GM21515 (cell line): ENCODE data around the gene EFCAB12.

ENCODE experiments used
- ATAC-seq: cut with Tn5 transposase; IDR thresholded peaks from one replicate; pipeline ENCODE4 v1.9.1; 2021; ENCODE audit not compliant: unreplicated experiment

Gene EFCAB12

DNA sequence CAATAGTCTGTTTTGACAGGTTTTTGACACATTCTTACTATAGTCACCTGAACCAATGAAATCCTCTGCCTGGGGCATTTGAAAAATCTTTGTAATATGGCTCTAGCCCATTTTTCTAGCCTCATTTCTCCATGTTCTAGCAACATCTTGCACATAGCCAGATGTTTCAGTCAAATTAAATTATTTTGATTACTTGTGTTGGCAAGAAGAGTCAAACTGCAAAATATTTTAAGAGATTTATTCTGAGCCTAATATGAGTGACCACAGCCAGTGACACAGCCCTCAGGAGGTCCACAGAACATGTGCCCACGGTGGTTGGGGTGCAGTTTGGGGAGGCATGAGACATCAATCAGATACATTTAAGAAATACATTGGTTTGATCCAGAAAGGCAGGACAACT lies 18.5 kb upstream of the EFCAB12 start:
- no peak for ATAC-seq

DNA sequence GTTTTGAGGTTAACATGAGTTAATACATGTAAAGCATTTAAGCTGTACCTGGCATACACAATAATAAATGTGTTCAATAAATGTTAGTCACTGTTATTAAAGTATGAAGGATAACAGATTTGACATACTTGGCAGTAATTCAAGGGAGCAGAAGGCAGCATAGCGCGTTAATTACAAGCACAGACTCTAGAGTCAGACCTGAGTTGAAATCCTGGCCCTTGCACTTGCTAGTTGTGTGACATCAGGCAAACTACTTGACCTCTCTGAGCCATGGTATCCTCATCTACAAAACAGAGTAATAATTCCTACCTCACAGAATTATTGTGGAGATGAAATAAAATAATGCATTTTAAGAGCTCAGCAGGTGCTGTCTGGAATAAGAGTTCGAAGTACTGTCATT lies 17.0 kb upstream of the EFCAB12 start:
- ATAC-seq, result no peak

DNA sequence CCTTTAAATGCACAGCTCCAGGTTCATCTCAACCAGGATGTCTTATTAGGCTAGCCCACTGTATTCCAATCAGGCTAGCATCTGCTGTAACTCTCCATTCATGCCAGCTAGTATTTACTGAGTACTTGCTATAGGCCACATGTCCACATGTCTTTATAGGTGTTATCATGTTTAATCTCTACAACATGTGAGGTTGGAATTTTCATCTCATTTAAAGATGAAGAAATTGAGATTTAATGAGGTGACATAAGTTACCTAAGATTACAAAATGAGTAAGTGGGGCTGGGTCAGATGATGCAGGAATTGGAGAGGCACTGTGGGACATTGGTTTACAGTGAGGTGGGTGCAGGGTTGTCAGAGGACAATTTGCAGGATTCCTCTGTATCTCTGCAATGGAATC lies 14.5 kb upstream of the EFCAB12 start:
- ATAC-seq, result no peak

DNA sequence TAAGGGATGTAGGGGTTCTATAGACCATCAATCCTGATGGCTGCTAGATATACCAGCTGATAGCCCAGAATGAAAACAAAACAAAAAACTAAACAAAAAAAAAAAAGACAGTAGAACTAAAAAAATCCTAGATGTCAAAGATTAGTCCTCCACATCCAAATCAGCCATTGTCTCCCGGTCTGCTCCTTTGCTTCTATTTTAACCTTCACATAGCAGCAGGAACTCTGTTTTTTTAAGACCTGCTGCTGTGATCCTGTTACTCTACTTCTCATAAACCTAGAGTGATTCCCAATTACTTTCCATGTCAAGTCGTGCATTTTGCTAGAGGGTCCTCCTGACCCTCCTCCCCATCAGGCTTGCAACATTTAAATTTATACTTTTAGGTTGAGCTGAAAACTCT lies 14.1 kb upstream of the EFCAB12 start:
- no peak for ATAC-seq

DNA sequence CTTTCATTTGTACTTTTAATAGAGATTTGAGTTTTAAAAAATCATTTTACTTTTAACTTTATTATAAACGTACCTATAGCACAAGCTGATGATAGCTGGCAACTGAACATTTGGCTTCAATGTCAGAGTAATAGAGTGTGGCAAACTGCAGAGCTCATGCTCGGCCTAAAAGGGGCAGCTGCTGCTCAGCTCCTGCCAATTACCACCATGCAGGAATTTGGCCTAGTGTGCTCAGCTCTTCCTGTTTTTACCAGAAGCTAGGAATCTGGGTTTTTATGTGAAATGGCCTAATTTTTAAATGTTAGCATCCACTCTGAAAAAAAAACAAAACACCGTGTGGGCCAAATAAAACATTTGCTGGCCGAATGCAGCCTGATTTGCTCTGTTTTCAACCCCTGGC lies 13.3 kb upstream of the EFCAB12 start:
- ATAC-seq, result no peak

DNA sequence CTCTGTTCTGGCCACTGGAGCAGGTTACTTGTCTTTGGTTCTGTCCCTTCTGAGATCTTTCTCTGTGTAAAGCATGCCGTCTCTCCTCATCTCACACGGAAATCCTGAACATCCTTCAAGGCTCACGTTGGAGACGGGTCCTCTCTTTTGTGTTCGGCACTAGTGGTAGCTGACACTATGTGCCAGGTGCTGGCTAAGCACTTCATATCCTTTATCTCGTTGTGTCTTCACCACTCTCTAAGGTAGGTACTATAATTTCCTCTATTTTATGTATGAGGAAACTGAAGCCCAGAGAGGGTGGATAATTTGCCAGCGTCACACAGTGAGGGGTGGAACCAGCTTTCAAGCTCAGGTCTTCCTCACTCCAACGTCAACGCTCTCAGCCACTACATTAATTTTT lies 12.8 kb upstream of the EFCAB12 start:
- ATAC-seq, result no peak

DNA sequence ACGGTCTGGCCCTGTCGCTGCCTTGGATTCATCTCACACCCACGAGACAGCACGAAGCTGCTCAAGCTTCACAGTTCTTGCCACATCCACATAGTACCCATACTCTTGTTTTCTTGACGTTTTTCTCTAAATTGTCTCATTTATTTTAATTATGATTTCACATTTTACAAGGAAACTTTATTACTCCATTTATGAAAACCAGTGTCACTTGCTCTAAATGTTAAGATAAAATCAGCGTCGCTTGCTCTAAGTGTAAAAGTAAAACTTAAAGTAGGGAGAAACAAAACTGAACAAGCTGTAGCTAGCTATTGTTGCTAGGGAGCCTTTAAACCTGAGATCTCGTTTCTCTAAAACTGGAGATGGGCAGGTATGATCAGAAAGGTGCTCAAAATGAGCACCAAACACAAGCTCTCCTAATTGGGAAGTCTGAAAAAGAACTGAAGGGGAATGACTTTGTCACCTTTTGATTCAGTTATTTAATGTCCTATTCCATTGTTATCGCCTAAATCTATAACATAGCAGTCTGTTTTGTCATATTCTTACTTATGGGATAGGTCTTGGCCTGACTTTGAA lies 12.3 kb upstream of the EFCAB12 start:
- ATAC-seq, result no peak

DNA sequence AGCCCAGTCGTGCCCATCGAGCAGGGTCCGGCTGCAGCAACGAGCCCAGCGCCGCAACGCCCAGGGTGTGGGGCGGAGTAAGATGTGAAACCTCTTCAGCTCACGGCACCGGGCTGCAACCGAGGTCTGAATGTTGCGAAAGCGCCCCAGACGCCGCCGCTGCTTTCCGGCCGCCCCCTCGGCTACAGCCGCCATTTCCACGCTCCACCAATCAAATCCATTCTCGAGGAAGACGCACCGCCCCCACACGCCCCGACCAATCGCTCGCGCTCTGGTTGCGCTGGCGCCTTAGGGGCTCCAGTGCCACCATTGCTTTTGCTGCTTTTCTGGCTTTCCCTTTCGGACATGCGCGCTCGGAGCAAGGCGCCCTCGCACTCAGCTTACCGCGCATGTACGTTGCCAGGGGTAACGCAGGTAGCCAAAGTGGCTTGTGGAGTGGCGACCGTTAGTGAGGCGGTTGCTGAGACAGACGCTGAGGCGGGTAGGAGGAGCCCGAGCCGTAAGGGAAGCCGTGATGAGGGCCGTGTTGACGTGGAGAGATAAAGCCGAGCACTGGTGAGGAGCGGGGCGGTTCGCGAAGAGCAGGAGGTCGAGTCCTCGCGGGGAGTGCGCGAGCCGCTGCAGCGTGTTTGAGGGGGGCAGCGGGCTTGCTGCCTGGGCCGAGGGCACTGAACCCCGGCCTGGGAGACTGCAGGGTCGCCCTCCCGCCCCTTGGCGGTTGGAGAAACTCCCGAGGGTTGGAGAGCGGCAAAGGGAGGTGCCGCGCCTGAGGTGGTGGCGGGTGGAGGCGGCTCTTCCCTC lies 11.6 kb upstream of the EFCAB12 start, which contains the start of the genes IFT122 and MBD4:
Gene IFT122, plus strand, starts transcription at position 408 of the 801 bp plus-strand sequence. Its CDS starts 107 bp downstream, at position 515.
Gene MBD4, minus strand, starts transcription at position 132 of the 801 bp plus-strand sequence. Its CDS starts 115 bp downstream, at position 17.
- peak; percentile 83 for ATAC-seq

DNA sequence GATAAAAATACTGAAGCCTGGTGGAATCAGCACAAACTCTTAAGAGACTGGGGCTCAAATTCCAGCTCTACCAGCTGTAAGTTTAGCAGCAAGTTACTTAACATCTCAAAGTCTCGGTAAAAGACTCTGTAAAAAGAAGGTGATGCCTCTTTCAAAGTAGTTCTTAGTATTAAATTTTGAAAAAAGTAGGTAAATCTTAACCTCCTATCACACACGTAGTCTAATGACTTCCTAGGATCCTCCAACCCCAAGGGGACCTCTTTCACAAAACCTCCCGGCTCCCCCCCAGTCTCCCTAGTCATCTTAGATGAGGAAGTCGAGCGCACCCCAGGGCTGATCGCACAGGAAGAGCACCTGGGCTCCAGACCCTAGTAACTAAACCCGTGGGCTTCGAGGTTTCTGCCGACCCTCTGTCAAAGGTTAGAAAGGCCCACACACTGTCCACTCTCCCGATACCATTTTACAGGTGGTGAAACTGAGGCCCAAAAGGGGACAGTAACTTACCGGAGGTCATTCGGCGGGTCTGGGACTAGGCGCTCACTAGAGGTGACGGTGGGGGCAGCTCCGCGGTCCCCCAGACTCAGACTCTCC lies 10.9 kb upstream of the EFCAB12 start:
- ATAC-seq, result peak; percentile 22

DNA sequence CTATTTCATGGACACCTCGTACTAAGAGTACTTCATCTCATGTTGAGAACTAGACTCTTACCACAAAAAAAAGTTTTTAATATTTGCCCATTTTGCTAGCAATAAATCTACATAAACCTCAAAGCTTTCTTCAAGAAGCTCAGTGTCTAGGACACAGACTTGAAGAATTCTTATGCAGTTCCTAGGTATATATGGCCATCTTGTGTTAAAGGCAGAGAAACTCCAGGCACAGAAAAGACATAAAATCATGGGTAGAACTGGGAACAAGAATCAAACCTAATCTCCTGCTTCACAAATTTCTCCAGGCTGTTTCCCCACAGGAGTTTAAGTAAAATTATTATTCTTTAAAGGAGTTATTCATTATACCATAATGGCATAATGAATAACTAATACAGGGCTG lies 6.9 kb upstream of the EFCAB12 start:
- ATAC-seq, result no peak

DNA sequence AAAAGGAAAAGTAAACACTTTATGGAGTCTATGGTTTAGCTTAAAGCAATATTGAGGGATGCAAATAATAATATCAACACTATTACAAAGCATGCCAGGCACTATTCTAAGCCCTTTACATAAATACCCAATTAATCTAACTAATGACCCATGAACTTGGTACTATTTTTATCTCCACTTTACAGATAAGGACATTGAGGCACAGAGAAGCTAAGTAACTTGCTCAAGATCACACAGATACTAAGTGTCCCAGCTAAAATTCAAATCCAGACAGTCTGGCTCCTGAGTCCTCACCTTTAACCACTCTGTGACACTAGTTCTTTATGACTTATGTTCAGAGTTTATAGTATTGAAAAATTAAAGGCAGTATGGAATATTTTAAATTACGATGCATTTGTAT lies 5.7 kb upstream of the EFCAB12 start:
- no peak for ATAC-seq

DNA sequence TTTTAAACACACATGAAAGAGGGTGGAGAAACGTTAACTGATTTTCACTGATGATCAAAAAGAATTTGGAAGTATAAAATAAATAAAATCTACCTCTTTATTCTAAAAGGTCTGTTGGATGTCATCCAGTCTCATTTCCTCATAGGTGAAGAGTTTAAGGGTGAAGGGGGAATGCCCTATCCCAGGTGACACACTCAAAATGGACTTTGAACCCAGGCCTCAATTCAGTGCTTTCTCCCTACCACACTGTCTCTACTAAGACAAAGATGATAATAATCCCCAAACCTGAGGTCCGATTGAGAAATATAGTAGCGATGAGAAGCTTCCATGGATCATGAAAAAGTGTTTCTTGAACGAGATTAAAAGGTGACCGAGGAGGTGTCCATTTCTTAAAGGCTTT lies 5.1 kb upstream of the EFCAB12 start:
- ATAC-seq, result no peak

DNA sequence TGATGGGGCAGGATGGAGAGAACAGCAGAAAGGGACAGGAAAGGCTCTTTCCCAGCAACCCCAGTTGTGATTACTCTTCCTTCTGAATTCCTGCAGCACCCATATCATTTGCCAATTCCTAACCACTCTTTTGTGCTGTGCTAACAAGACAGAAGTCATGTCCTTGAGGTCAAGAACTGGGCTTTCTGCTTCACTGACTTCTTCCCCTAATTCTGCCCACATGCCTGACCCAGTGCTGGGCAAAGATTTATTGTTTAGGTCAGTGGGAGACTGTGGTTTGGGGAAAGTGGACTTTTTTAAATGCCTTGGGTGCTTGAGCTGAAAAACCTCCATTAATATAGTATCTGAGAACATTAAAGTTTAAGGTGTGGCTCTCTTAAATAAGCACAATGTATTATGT lies 4.2 kb upstream of the EFCAB12 start:
- ATAC-seq, result no peak

DNA sequence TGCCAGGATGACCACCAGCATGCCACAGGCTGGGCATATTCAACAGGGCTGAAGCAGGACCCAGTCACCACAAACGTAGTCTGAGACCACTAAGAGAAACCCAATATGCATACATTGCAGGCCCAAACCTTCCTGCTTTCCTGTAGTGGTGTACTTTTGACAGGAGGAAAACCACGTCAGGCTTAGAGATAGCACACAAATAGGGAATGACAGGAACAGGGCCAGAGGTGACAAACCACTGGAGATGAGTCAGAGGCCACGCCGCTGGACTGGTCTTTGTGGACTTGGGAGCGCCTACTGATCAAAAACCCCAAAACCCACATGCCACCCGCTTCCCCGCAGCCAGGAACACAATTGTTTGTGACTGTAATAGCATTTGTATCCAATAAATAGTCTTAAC lies 3.6 kb upstream of the EFCAB12 start:
- no peak for ATAC-seq

DNA sequence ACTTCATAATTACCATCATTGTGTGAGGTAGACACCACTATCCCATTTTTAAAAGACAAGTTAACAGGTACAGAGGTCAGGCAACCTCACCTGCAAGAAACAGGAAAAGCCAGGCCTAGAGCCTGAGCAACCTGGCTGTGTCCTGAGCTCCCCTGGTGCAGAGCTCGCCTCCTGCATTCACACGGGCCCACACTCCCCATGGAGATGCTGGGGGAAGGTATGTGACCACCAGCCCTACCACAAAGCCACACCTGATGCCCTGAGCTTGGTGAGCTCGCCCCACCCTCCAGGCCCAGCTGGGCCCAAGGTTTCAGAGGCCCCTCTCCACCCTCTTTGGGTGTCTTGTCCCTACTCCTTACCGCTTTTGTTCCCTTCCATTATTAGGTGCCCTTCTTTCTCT lies 1.2 kb upstream of the EFCAB12 start:
- ATAC-seq, result no peak

DNA sequence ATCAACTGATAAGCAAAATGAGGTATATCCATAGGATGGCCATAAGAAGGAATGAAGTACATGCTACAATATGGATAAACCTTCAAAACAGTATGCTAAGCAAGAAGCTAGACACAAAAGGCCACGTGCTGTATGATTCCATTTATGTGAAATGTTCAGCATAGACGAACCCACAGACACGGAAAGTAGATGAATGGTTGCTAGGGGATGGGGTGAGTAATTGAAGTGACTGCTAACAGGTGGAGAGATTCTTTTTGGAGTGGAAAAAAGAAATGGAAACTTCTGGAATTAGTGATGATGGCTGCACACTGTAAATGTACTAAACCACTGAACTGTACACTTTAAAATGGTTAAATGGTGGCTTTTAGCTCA lies 630 bp upstream of the EFCAB12 start:
- ATAC-seq, result no peak

DNA sequence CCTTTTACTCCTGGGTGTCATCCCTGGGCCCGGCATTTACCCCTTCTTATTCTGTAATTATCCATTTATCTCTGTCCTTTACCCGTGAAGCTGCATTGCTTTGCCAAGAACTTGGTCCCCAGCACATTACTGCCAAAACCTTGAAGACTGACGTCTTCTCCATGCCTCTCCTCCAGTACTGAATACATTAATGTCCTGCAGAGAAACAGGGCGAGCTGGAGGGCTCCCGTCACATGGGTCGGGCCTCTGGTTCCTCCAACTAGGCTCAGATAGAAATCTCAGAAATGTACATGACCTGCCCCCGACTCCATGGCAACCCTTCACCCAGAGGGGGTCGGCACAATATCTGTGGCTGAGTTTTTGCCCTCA lies 445 bp downstream of the EFCAB12 start:
- ATAC-seq, result no peak

DNA sequence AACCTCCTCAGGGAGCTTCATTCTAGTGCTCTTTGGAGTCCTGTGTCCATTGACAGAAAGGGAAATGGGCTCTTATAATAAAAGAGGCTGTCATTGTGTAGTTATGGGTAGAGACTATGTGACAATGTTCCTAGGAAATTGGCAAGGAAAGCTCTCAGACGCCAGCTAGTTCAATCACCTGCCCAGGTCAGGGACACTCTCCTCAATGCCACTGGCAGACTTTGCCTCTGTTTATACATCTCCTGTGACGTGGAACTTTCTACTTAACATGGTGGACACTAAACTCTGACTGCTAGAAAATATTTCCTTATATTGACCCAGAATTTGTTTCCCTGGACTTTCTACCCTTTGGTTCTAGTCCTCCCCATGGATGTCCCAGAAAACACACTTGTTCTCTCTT lies 2.8 kb downstream of the EFCAB12 start:
- no peak for ATAC-seq

DNA sequence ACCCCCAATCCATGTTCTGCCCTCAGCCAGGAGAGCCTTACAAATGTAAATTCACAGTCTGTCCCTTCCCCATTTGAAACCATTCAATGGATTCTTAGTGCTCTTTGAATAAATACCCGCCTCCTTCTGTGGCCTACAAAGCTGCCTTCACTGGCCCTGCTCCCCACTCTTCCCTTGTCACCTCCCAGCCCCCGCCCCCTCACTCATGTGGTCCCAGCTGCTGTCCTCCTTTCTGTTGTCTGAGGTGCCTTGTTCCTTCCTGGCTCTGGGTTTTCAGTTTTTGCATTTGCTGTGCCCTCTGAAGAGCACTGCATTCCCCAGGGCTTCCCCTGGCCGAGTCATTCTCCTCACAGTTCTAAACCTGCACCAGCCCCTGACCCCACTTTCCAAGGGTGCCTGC lies 3.2 kb downstream of the EFCAB12 start:
- no peak for ATAC-seq

DNA sequence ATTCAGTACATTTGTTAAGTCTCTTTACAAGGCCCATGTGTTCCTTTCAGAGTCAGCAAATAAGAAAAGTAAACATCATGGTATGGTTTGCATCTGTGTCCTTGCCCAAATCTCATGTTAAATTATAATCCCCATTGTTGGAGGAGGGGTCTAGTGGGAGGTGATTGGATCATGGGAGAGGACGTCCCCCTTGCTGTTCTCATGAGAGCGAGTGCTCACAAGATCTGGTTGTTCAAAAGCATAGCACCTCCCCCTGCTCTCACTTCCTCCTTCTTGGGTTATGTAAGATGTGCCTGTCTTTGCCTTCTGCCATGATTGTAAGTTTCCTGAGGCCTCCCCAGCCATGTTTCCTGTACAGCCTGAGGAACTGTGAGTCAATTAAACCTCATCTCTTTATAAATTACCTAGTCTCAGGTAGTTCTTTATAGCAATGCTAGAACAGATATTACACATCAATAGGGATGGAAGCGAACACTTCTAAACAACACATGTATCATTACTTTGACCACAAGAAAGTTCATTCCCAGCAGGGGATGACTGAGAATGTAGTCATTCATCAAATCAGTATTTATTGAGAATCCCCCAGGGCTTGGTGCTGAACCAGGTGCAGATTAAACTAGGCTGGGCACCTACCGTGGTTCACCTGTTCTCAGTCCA lies 4.1 kb downstream of the EFCAB12 start:
- peak; percentile 74 for ATAC-seq

DNA sequence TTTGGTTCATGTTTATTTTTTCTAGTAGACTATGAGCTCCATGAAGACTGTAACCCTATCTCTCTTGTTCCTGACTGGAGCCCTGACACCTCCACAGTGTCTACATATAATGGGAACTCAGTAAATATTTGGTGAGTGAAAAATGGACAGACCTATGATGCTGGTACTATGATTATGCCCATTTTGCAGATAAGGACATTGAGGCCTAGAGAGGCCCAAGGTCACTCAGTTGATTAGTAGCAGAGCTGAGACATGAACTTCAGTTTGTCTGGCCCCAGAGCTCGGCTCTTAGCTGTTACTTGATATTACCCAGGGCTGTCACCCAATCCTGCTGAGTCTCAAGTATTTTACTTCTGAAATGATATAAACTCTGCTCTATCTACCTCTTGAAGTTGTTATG lies 5.5 kb downstream of the EFCAB12 start:
- ATAC-seq, result no peak
